ENCODE results near the gene PEX14.
"Not testable (repeated sequence)": the region's sequence is repeated elsewhere in the genome, so short reads cannot be mapped to it uniquely, and the experiment has no call there.

The PEX14 gene

GRCh38 chr1:10495952-10496351 lies 21.2 kb downstream of the PEX14 start:
- no peak for DNase-seq

- DNase-seq, result no peak
Observed at GRCh38 chr1:10497109-10497508, 22.4 kb downstream of the PEX14 start.

- DNase-seq, result no peak
Observed at GRCh38 chr1:10498231-10498630, 23.5 kb downstream of the PEX14 start.

GRCh38 chr1:10502206-10502605 lies 27.5 kb downstream of the PEX14 start:
- no peak for DNase-seq

- no peak for DNase-seq
Observed at GRCh38 chr1:10504249-10504648, 29.5 kb downstream of the PEX14 start.

GRCh38 chr1:10506046-10506676 lies 31.4 kb downstream of the PEX14 start:
- DNase-seq, result not testable (repeated sequence)

- no peak for DNase-seq
Observed at GRCh38 chr1:10506677-10507047, 31.9 kb downstream of the PEX14 start.

- peak; percentile 100 for DNase-seq
Observed at GRCh38 chr1:10507111-10507879, 32.5 kb downstream of the PEX14 start.

- peak; percentile 93 for DNase-seq
Observed at GRCh38 chr1:10508511-10508951, 33.8 kb downstream of the PEX14 start.

- no peak for DNase-seq
Observed at GRCh38 chr1:10509809-10510509, 35.2 kb downstream of the PEX14 start.

- DNase-seq, result peak; percentile 85
Observed at GRCh38 chr1:10510520-10511493, 36.1 kb downstream of the PEX14 start.

- no peak for DNase-seq
Observed at GRCh38 chr1:10511494-10511885, 36.7 kb downstream of the PEX14 start.

GRCh38 chr1:10513199-10513598 lies 38.4 kb downstream of the PEX14 start:
- no peak for DNase-seq

- DNase-seq, result peak; percentile 98
Observed at GRCh38 chr1:10514490-10515235, 39.9 kb downstream of the PEX14 start.

- DNase-seq, result no peak
Observed at GRCh38 chr1:10515301-10515975, 40.7 kb downstream of the PEX14 start.

- no peak for DNase-seq
Observed at GRCh38 chr1:10515976-10516750, 41.4 kb downstream of the PEX14 start.

- DNase-seq, result peak; percentile 74
Observed at GRCh38 chr1:10516925-10517676, 42.4 kb downstream of the PEX14 start.

GRCh38 chr1:10517677-10517982 lies 42.9 kb downstream of the PEX14 start:
- no peak for DNase-seq

- peak; percentile 100 for DNase-seq
Observed at GRCh38 chr1:10519016-10519417, 44.3 kb downstream of the PEX14 start.

- DNase-seq, result no peak
Observed at GRCh38 chr1:10520497-10520896, 45.7 kb downstream of the PEX14 start.

Measured in NCI-H510A treated with DMSO at 0.1 percent for 48 hours (cell line).